Measurements from ENCODE around the gene SMYD3. TPM values are rescaled to one million over a fixed set of nuclear protein-coding genes. Genes with fewer than 3 reads are reported as not detected.

The SMYD3 gene
- total and polyA plus RNA-seq, 9 of the 15 experiments (the other 6 are each of a cell fraction or from before 2014, with no cell fraction given), result 128 to 440 (median 197) TPM

GRCh38 chr1:246297279-246298265 is 209.5 kb downstream of the SMYD3 start (continued):
- TF ChIP-seq ZNF431 (CRISPR knock-in tag; IDR thresholded peaks at IDR 0.05), result no peak
- TF ChIP-seq BHLHE40 (IDR thresholded peaks at IDR 0.05; ENCODE audit: low read length), result no peak

GRCh38 chr1:246295968-246296367 is 211.1 kb downstream of the SMYD3 start:
- Histone ChIP-seq H3K36me3 (ENCODE audit: control insufficient read depth, insufficient read depth, low read length) (no peaks in the 10 kb centered on the region), H3K4me2 (ENCODE audit: insufficient read depth, low read length) (no peak overlapping the region), H2AFZ (ENCODE audit: low read depth, low read length) (no peak overlapping the region), H3K27ac (ENCODE audit: extremely low read depth, low read depth, low read length) (no peak overlapping the region), H3K79me2 (ENCODE audit: control insufficient read depth, insufficient read depth, low read length) (no peaks in the 10 kb centered on the region), H3K9me1 (ENCODE audit: control insufficient read depth, insufficient read depth, low read length) (no peaks in the 10 kb centered on the region), H3K27me3 (ENCODE audit: control insufficient read depth in 2 of 2, insufficient read depth in 2 of 2, low read length in 2 of 2) (no peaks in the 10 kb centered on the region), H3K4me3 (no peak overlapping the region), H4K20me1 (replicated peaks; ENCODE audit: control insufficient read depth, insufficient read depth, low read length) (no peaks in the 10 kb centered on the region), H3K4me1 (replicated peaks in 1 of 2; ENCODE audit: control insufficient read depth in 2 of 2, insufficient read depth in 2 of 2, low read length in 2 of 2) (no peaks in the 10 kb centered on the region), H3K9me3 (replicated peaks; ENCODE audit: control insufficient read depth, insufficient read depth, low read depth, low read length) (no peaks in the 10 kb centered on the region), H3K9ac (ENCODE audit: insufficient read depth in 1 of 2, low read depth in 2 of 2, low read length in 2 of 2) (no peak overlapping the region)
- in situ Hi-C loops (cut with MboI) (loop anchor here (25.0 kb wide), 1 partner anchor 284 kb away; no protein-coding TSS in a partner anchor), intact Hi-C loops (cut with micrococcal nuclease) (no loop called here)
- ChIA-PET CTCF (ENCODE audit: low intra/inter-chr PET ratio) (no interaction called here), POLR2A (no interaction called here)
- BruUV-seq (replicated peaks), result no TSS peak
- TF ChIP-seq ZC3H8 (IDR thresholded peaks at IDR 0.05) (no peak), ZSCAN29 (IDR thresholded peaks at IDR 0.05) (no peak), NRF1 (conservative IDR thresholded peaks at IDR 0.05 in 1 of 2, IDR thresholded peaks at IDR 0.05 in 1 of 2) (no peak), RBM25 (IDR thresholded peaks at IDR 0.05; ENCODE audit: low read depth, low read length, severe bottlenecking) (no peak), HNRNPL (IDR thresholded peaks at IDR 0.05; ENCODE audit: low read depth, low read length) (no peak), HOMEZ (CRISPR knock-in tag; IDR thresholded peaks at IDR 0.05) (no peak), FOSL1 (tag; conservative IDR thresholded peaks at IDR 0.05) (no peak), EGR1 (conservative IDR thresholded peaks at IDR 0.05) (no peak)
- ATAC-seq (no peak), FAIRE-seq (no peak), DNase-seq (ENCODE audit: extremely low read depth in 1 of 4, low spot score in 3 of 4) (no peak)
- WGBS (ENCODE audit: insufficient coverage, low coverage, missing lambda C conversion rate), result 72% methylated on average over 5 of the region's 5 CpGs

All from K562 (cell line).